ENCODE data around the gene PNPO. TPM values are rescaled to one million over a fixed set of nuclear protein-coding genes. Genes with fewer than 3 reads are reported as not detected.
"Not testable (repeated sequence)": the region's sequence is repeated elsewhere in the genome, so short reads cannot be mapped to it uniquely, and the experiment has no call there.

The PNPO gene
- total and polyA plus RNA-seq, 4 donors, result 22.4 to 26.7 (median 25.0) TPM

DNA sequence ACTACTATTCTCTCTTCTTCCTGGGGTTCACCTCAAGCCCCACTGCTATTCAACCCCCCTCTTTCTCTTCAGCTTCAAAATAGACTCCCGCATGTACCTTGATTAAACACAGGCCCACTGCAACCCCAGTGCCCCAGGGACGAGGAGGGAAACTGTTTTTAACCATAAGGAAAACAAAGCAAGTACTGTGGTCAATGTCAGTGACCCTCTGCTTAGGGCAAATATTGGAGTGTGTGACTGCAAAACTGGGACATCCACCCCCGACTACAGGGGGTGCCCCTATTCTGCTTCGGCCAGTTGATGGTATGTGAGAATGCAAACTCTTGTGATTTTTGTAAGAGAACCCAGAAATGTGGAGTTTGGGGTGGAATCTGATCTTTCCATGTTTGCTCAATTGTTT lies 9.5 kb upstream of the PNPO start:
- Histone ChIP-seq H3K9me3 (ENCODE audit: control insufficient read depth, insufficient read depth, low read length) (no peaks in the 10 kb centered on the region), H3K36me3 (ENCODE audit: control insufficient read depth, insufficient read depth, low read length) (peaks cover 29% of the 10 kb centered on the region), H3K4me1 (ENCODE audit: control insufficient read depth, insufficient read depth, low read length) (peaks cover 5% of the 10 kb centered on the region), H3K4me3 (ENCODE audit: low read depth, low read length) (no peak overlapping the region), H3K27me3 (ENCODE audit: control insufficient read depth, insufficient read depth, low read length) (no peaks in the 10 kb centered on the region), H3K27ac (ENCODE audit: low read depth, low read length) (no peak overlapping the region)
- no peak for DNase-seq (ENCODE audit: low read depth in 4 of 6, low spot score in 6 of 6)
- 72% methylated on average over 3 of the region's 4 CpGs for WGBS (ENCODE audit: insufficient coverage)

DNA sequence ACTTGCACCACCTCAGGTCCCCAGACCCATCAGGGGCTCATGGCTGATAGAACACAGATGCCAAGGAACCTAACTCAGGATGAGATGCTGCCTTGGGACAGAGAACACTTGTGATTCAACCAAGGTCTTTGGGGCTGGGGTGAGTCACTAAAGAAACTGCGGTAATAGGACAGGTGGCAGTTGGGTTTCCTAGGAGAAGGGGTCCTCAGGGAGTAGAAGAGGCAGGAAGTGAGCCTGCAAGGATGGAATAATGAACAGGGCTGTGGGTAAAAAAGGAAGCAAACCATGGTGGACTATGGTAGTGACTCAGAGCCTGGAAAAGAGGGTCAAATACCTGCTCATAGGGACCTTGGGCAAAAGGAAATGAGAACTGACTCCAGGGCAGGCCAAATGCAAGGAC lies 6.5 kb upstream of the PNPO start:
- Histone ChIP-seq H3K9me3 (ENCODE audit: control insufficient read depth, insufficient read depth, low read length) (no peaks in the 10 kb centered on the region), H3K27ac (ENCODE audit: low read depth, low read length) (no peak overlapping the region), H3K27me3 (ENCODE audit: control insufficient read depth, insufficient read depth, low read length) (no peaks in the 10 kb centered on the region), H3K36me3 (ENCODE audit: control insufficient read depth, insufficient read depth, low read length) (peaks cover 3% of the 10 kb centered on the region), H3K4me3 (ENCODE audit: low read depth, low read length) (no peak overlapping the region), H3K4me1 (ENCODE audit: control insufficient read depth, insufficient read depth, low read length) (no peaks in the 10 kb centered on the region)
- no peak for DNase-seq (ENCODE audit: low read depth in 4 of 6, low spot score in 6 of 6)
- 94% methylated on average over 1 of the region's 1 CpG for WGBS (ENCODE audit: insufficient coverage)

DNA sequence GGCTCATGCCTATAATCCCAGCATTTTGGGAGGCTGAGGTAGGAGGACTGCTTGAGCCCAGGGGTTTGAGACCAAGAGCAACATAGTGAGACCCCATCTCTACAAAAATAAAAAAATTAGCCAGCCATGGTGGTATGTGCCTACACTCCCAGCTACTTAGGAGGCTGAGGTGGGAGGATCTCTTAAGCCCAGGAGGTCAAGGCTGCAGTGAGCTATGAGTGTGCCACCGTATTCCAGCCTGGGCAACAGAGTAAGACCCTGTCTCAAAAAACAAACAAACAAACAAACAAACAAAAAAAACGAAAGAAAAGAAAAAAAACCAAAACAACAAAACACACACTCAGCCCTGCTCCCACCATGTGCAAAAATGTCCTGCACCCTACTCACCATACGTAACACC lies 5.9 kb upstream of the PNPO start:
- not testable (repeated sequence) for H3K4me3 ChIP-seq (ENCODE audit: low read depth, low read length); H3K27ac ChIP-seq (ENCODE audit: low read depth, low read length); H3K36me3 ChIP-seq (ENCODE audit: control insufficient read depth, insufficient read depth, low read length); H3K27me3 ChIP-seq (ENCODE audit: control insufficient read depth, insufficient read depth, low read length); H3K9me3 ChIP-seq (ENCODE audit: control insufficient read depth, insufficient read depth, low read length); H3K4me1 ChIP-seq (ENCODE audit: control insufficient read depth, insufficient read depth, low read length); DNase-seq (ENCODE audit: low read depth in 4 of 6, low spot score in 6 of 6)
- whole genome bisulfite sequencing (ENCODE audit: insufficient coverage), result no CpG with 5 or more reads among the region's 3 CpGs

DNA sequence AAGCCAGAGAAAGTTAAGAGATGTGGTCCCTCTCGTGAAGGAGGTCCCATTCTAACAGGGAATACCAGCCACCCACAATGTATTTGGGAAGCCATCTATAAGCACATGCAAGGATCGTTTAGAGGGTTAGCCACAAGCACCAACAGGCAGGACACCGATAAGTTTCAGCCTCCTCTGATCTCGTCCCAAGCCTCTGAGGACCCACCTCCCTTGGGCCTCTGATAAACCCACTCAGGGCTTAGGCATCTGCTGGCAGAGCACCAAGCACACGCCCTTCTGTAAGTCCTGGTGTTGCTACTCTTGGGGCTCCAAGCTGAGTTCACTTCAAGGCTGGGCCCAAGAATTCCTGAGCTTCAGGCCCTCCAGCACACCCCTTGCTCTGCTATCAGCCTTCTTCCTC lies 5.4 kb upstream of the PNPO start:
- no peaks in the 10 kb centered on the region for H3K36me3 ChIP-seq (ENCODE audit: control insufficient read depth, insufficient read depth, low read length)
- H3K27ac ChIP-seq (ENCODE audit: low read depth, low read length), result no peak overlapping the region
- DNase-seq (ENCODE audit: low read depth in 4 of 6, low spot score in 6 of 6), result no peak
- H3K4me1 ChIP-seq (ENCODE audit: control insufficient read depth, insufficient read depth, low read length), result peaks cover 3% of the 10 kb centered on the region
- H3K9me3 ChIP-seq (ENCODE audit: control insufficient read depth, insufficient read depth, low read length), result no peaks in the 10 kb centered on the region
- no peaks in the 10 kb centered on the region for H3K27me3 ChIP-seq (ENCODE audit: control insufficient read depth, insufficient read depth, low read length)
- H3K4me3 ChIP-seq (ENCODE audit: low read depth, low read length), result no peak overlapping the region
- 85% methylated on average over 5 of the region's 5 CpGs for WGBS (ENCODE audit: insufficient coverage)

DNA sequence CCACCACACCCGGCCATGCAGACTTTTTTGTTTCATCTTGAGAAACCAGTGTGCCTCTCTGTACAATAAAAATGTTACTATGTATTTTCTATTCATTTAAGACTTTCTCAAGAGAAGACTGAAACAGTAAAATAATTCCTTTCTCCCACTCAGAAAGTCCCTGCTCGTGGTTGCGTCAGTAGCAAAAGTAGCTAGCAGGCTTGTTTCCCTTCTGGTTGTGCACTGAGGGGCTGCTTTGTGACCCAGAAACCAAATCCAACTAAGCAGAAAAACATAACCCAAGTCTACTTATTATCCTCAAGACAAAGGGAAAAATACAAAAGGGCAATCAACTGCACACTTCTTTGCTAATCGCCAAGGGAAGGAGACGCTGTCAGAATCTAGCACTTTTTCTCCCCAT lies 3.4 kb upstream of the PNPO start:
- Histone ChIP-seq H3K27ac (ENCODE audit: low read depth, low read length) (no peak overlapping the region), H3K4me1 (ENCODE audit: control insufficient read depth, insufficient read depth, low read length) (peaks cover 16% of the 10 kb centered on the region)
- WGBS (ENCODE audit: insufficient coverage), result 52% methylated on average over 4 of the region's 5 CpGs

GRCh38 chr17:47942096-47942510 lies 732 bp downstream of the PNPO start:
- Histone ChIP-seq H3K4me3 (ENCODE audit: low read depth, low read length) (peak overlapping the region; percentile 64), H3K36me3 (ENCODE audit: control insufficient read depth, insufficient read depth, low read length) (peaks cover 21% of the 10 kb centered on the region), H3K27ac (ENCODE audit: low read depth, low read length) (no peak overlapping the region), H3K27me3 (ENCODE audit: control insufficient read depth, insufficient read depth, low read length) (no peaks in the 10 kb centered on the region), H3K4me1 (ENCODE audit: control insufficient read depth, insufficient read depth, low read length) (peaks cover 23% of the 10 kb centered on the region), H3K9me3 (ENCODE audit: control insufficient read depth, insufficient read depth, low read length) (no peaks in the 10 kb centered on the region)
- WGBS (ENCODE audit: insufficient coverage), result 18% methylated on average over 5 of the region's 5 CpGs
- DNase-seq (ENCODE audit: low read depth in 4 of 6, low spot score in 6 of 6), result no peak

More for the DNA sequence above, 3.4 kb upstream of the PNPO start:
- Histone ChIP-seq H3K4me3 (ENCODE audit: low read depth, low read length) (no peak overlapping the region), H3K9me3 (ENCODE audit: control insufficient read depth, insufficient read depth, low read length) (no peaks in the 10 kb centered on the region), H3K36me3 (ENCODE audit: control insufficient read depth, insufficient read depth, low read length) (no peaks in the 10 kb centered on the region), H3K27me3 (ENCODE audit: control insufficient read depth, insufficient read depth, low read length) (no peaks in the 10 kb centered on the region)
- DNase-seq (ENCODE audit: low read depth in 4 of 6, low spot score in 6 of 6), result no peak

DNA sequence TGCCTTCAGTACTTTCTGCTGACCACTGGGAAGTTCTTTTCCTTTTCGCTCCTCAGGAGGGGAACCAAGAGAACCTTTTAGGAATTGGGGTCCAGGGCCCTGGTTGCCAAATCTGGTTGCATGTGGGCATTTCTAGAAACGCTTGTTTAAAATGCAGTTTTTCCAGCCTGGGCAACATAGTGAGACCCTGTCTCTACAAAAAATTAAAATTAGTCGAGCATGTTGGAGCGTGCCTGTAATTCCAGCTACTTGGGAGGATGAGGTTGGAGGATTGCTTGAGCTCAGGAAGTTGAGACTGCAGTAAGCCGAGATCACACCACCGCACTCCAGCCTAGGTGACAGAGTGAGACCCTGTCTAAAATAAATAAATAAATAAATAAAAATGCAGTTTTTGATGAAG lies 1.2 kb downstream of the PNPO start:
- H3K27me3 ChIP-seq (ENCODE audit: control insufficient read depth, insufficient read depth, low read length), result no peaks in the 10 kb centered on the region
- no peak overlapping the region for H3K4me3 ChIP-seq (ENCODE audit: low read depth, low read length)
- H3K36me3 ChIP-seq (ENCODE audit: control insufficient read depth, insufficient read depth, low read length), result peaks cover 21% of the 10 kb centered on the region
- 100% methylated on average over 1 of the region's 6 CpGs for WGBS (ENCODE audit: insufficient coverage)
- peaks cover 23% of the 10 kb centered on the region for H3K4me1 ChIP-seq (ENCODE audit: control insufficient read depth, insufficient read depth, low read length)
- no peaks in the 10 kb centered on the region for H3K9me3 ChIP-seq (ENCODE audit: control insufficient read depth, insufficient read depth, low read length)
- no peak overlapping the region for H3K27ac ChIP-seq (ENCODE audit: low read depth, low read length)
- no peak for DNase-seq (ENCODE audit: low read depth in 4 of 6, low spot score in 6 of 6)

DNA sequence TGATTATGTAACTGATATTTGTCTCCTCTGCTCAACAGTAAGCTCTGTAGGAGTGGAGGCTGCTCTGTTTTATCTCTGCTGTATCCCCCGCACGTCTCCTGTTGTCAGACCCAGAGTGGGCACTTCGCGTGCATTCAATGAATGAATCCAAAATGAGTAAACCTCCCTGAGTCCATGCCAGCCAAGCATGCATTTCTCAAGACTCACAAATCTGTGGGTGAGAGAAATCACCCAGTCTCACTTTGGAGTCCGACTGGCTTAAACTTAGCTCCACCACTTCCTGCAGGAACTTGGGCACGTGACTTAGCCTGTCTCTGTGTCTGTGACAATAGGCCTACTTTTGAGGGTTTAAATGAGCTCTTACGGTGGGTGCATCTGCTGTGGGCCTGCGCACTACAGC lies 3.7 kb downstream of the PNPO start:
- H3K4me1 ChIP-seq (ENCODE audit: control insufficient read depth, insufficient read depth, low read length), result peaks cover 39% of the 10 kb centered on the region
- no peaks in the 10 kb centered on the region for H3K27me3 ChIP-seq (ENCODE audit: control insufficient read depth, insufficient read depth, low read length)
- H3K36me3 ChIP-seq (ENCODE audit: control insufficient read depth, insufficient read depth, low read length), result peaks cover 24% of the 10 kb centered on the region
- H3K9me3 ChIP-seq (ENCODE audit: control insufficient read depth, insufficient read depth, low read length), result no peaks in the 10 kb centered on the region
- no peak overlapping the region for H3K27ac ChIP-seq (ENCODE audit: low read depth, low read length)
- 76% methylated on average over 8 of the region's 8 CpGs for WGBS (ENCODE audit: insufficient coverage)
- no peak overlapping the region for H3K4me3 ChIP-seq (ENCODE audit: low read depth, low read length)
- DNase-seq (ENCODE audit: low read depth in 4 of 6, low spot score in 6 of 6), result no peak

GRCh38 chr17:47945529-47946508 lies 4.4 kb downstream of the PNPO start:
- Histone ChIP-seq H3K4me3 (ENCODE audit: low read depth, low read length) (no peak overlapping the region), H3K27me3 (ENCODE audit: control insufficient read depth, insufficient read depth, low read length) (no peaks in the 10 kb centered on the region), H3K9me3 (ENCODE audit: control insufficient read depth, insufficient read depth, low read length) (no peaks in the 10 kb centered on the region), H3K36me3 (ENCODE audit: control insufficient read depth, insufficient read depth, low read length) (peaks cover 24% of the 10 kb centered on the region), H3K27ac (ENCODE audit: low read depth, low read length) (no peak overlapping the region), H3K4me1 (ENCODE audit: control insufficient read depth, insufficient read depth, low read length) (peaks cover 42% of the 10 kb centered on the region)
- 59% methylated on average over 10 of the region's 10 CpGs for WGBS (ENCODE audit: insufficient coverage)
- no peak for DNase-seq (ENCODE audit: low read depth in 4 of 6, low spot score in 6 of 6)

GRCh38 chr17:47946516-47946915 lies 5.1 kb downstream of the PNPO start:
- Histone ChIP-seq H3K9me3 (ENCODE audit: control insufficient read depth, insufficient read depth, low read length) (no peaks in the 10 kb centered on the region), H3K4me1 (ENCODE audit: control insufficient read depth, insufficient read depth, low read length) (peaks cover 37% of the 10 kb centered on the region), H3K36me3 (ENCODE audit: control insufficient read depth, insufficient read depth, low read length) (peaks cover 24% of the 10 kb centered on the region), H3K27me3 (ENCODE audit: control insufficient read depth, insufficient read depth, low read length) (no peaks in the 10 kb centered on the region), H3K4me3 (ENCODE audit: low read depth, low read length) (no peak overlapping the region), H3K27ac (ENCODE audit: low read depth, low read length) (no peak overlapping the region)
- DNase-seq (ENCODE audit: low read depth in 4 of 6, low spot score in 6 of 6), result no peak
- 95% methylated on average over 6 of the region's 6 CpGs for WGBS (ENCODE audit: insufficient coverage)

All from spinal cord (tissue), 10 donors.